Limb (tissue), 2 donors: ENCODE results near the gene NCAPD3.

Source experiments
- DNase-seq, 2 donors: peaks; one replicate each; pipeline ENCODE4 v3.0.0-alpha.2; 2016; ENCODE audit errors: extremely low spot score in 2 of 2

NCAPD3 gene

GRCh38 chr11:134164490-134165370 is 59.0 kb downstream of the NCAPD3 start:
- no peak for DNase-seq

- DNase-seq = no peak
Observed at GRCh38 chr11:134159652-134160051, 64.1 kb downstream of the NCAPD3 start.

- DNase-seq = no peak
Observed at GRCh38 chr11:134158023-134158422, 65.7 kb downstream of the NCAPD3 start.

GRCh38 chr11:134157451-134157850 is 66.3 kb downstream of the NCAPD3 start:
- DNase-seq = no peak

GRCh38 chr11:134155946-134156865 is 67.6 kb downstream of the NCAPD3 start:
- no peak for DNase-seq

- DNase-seq = no peak
Observed at GRCh38 chr11:134155456-134155855, 68.3 kb downstream of the NCAPD3 start.

- DNase-seq = no peak
Observed at GRCh38 chr11:134154441-134154840, 69.3 kb downstream of the NCAPD3 start.

GRCh38 chr11:134153147-134153905 is 70.4 kb downstream of the NCAPD3 start:
- no peak for DNase-seq

GRCh38 chr11:134152696-134153095 is 71.1 kb downstream of the NCAPD3 start:
- DNase-seq = no peak

- DNase-seq = no peak
Observed at GRCh38 chr11:134151083-134151747, 72.6 kb downstream of the NCAPD3 start.

GRCh38 chr11:134150195-134150903 is 73.4 kb downstream of the NCAPD3 start:
- DNase-seq = no peak

- no peak for DNase-seq
Observed at GRCh38 chr11:134149371-134149770, 74.4 kb downstream of the NCAPD3 start.

- no peak for DNase-seq
Observed at GRCh38 chr11:134146598-134146997, 77.2 kb downstream of the NCAPD3 start.

- DNase-seq = no peak
Observed at GRCh38 chr11:134145715-134146114, 78.1 kb downstream of the NCAPD3 start.

GRCh38 chr11:134144744-134145143 is 79.0 kb downstream of the NCAPD3 start:
- DNase-seq = no peak

- DNase-seq = no peak
Observed at GRCh38 chr11:134143801-134144200, 80.0 kb downstream of the NCAPD3 start.

GRCh38 chr11:134142536-134142935 is 81.2 kb downstream of the NCAPD3 start:
- no peak for DNase-seq

GRCh38 chr11:134140961-134141490 is 82.7 kb downstream of the NCAPD3 start:
- DNase-seq = no peak

GRCh38 chr11:134139873-134140331 is 83.9 kb downstream of the NCAPD3 start:
- DNase-seq = peak; percentile 75 to 79

GRCh38 chr11:134139303-134139872 is 84.4 kb downstream of the NCAPD3 start:
- no peak for DNase-seq
